OCI-LY1 (cell line): ENCODE data around the gene SYNE1.

Source experiments
- H2AFZ ChIP-seq: fragments of 200-600 bp; sonication (generic), shearing (Covaris generic); 2 replicates; pipeline ENCODE4 v1.6.0; 2014; ENCODE audit warnings: antibody characterized with exemption, mild to moderate bottlenecking, low read length
- H3F3A ChIP-seq: fragments of 200-600 bp; sonication (generic), shearing (Covaris generic); 2 replicates; pipeline ENCODE4 v1.6.0; 2014; ENCODE audit warnings: mild to moderate bottlenecking, antibody characterized with exemption, low read length, moderate library complexity; ENCODE audit not compliant: insufficient read depth
- H3K27ac ChIP-seq: fragments of 200-600 bp; sonication (generic); 2 replicates; pipeline ENCODE4 v1.5.1; 2014; ENCODE audit warnings: low read length, mixed run types, mild to moderate bottlenecking, low read depth; ENCODE audit not compliant: poor library complexity, severe bottlenecking
- H3K27me3 ChIP-seq: fragments of 200-600 bp; sonication (generic); 2 replicates; pipeline ENCODE4 v1.6.0; 2014; ENCODE audit warnings: antibody characterized with exemption, mild to moderate bottlenecking, low read length, moderate library complexity; ENCODE audit not compliant: insufficient read depth
- H3K36me3 ChIP-seq: fragments of 200-600 bp; sonication (generic); 2 replicates; pipeline ENCODE4 v1.6.1; 2014; ENCODE audit warnings: mild to moderate bottlenecking, antibody characterized with exemption, low read length, moderate library complexity, mixed read lengths; ENCODE audit not compliant: insufficient read depth
- H3K4me1 ChIP-seq: fragments of 200-600 bp; sonication (generic); 2 replicates; pipeline ENCODE4 v1.5.1; 2014; ENCODE audit warnings: mild to moderate bottlenecking, low read length, moderate library complexity; ENCODE audit not compliant: insufficient read depth, severe bottlenecking
- H3K4me2 ChIP-seq: fragments of 200-600 bp; sonication (generic), shearing (Covaris generic); 2 replicates; pipeline ENCODE4 v1.6.1; 2014; ENCODE audit warnings: low read length
- H3K4me3 ChIP-seq: fragments of 200-600 bp; sonication (generic); 2 replicates; pipeline ENCODE4 v1.5.1; 2014; ENCODE audit warnings: low read length, low read depth, mild to moderate bottlenecking, mixed read lengths; ENCODE audit not compliant: poor library complexity, severe bottlenecking
- H3K79me2 ChIP-seq: fragments of 200-600 bp; shearing (Covaris generic); 2 replicates; pipeline ENCODE4 v1.6.1; 2016; ENCODE audit warnings: mixed run types, low read length, mixed read lengths; ENCODE audit not compliant: insufficient read depth
- H3K9ac ChIP-seq: fragments of 200-600 bp; sonication (generic), shearing (Covaris generic); 2 replicates; pipeline ENCODE4 v1.6.1; 2014; ENCODE audit warnings: mild to moderate bottlenecking, low read length, mixed read lengths
- H3K9me2 ChIP-seq: fragments of 200-600 bp; sonication (generic), shearing (Covaris generic); 2 replicates; pipeline ENCODE4 v1.6.1; 2014; ENCODE audit warnings: low read depth, mild to moderate bottlenecking, low read length, mixed read lengths
- H3K9me3 ChIP-seq: fragments of 200-600 bp; shearing (Covaris generic); 2 replicates; pipeline ENCODE4 v1.6.1; 2014; ENCODE audit warnings: low read length, mixed read lengths
- H4K20me1 ChIP-seq: fragments of 200-600 bp; sonication (generic), shearing (Covaris generic); 2 replicates; pipeline ENCODE4 v1.6.0; 2016; ENCODE audit warnings: mild to moderate bottlenecking, low read length; ENCODE audit not compliant: insufficient read depth
- EZH2 ChIP-seq: fragments of 200-600 bp; sonication (generic), shearing (Covaris generic); IDR thresholded peaks from 2 replicates; pipeline ENCODE4 v1.8.0; 2017; ENCODE audit warnings: borderline replicate concordance, mixed run types, mild to moderate bottlenecking, antibody characterized with exemption, low read length, moderate library complexity, mixed read lengths
- TF ChIP-seq, protein P1 (sequence below): fragments of 200-600 bp; sonication (generic), shearing (Covaris generic); IDR thresholded peaks from 2 replicates; pipeline ENCODE4 v1.5.1; 2017; ENCODE audit warnings: mild to moderate bottlenecking, antibody characterized with exemption, low read length, moderate library complexity, mixed read lengths

SYNE1 gene

DNA sequence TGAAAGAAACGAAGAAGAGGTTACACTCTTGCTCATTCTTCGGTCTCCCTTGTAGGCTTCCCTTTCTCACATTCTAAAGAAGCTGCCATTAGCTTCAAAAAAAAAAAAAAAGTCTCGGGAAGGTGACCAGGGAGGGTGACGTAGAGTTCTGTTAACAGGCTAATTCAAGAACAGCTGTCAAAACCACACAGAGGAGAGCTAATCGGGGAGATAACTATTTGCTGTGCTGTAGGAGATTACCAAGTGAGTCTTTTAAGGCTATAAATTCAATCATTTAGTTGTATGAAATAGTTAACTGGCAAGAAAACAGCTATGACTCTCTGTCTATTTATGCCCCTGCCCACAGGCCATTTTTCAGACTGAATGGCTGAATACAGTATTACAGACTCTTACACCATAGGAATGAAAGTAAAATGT, 256.8 kb downstream of the SYNE1 start:
- H3F3A ChIP-seq: no peaks in the 10 kb centered on the region
- H3K36me3 ChIP-seq: no peaks in the 10 kb centered on the region
- H3K9me3 ChIP-seq: no peaks in the 10 kb centered on the region
- no peaks in the 10 kb centered on the region for H3K4me1 ChIP-seq
- no peaks in the 10 kb centered on the region for H3K79me2 ChIP-seq
- 0 out of 2 replicates have a peak, but pooled peaks cover 4% of the 10 kb centered on the region for H3K27me3 ChIP-seq
- TF ChIP-seq, protein P1, sequence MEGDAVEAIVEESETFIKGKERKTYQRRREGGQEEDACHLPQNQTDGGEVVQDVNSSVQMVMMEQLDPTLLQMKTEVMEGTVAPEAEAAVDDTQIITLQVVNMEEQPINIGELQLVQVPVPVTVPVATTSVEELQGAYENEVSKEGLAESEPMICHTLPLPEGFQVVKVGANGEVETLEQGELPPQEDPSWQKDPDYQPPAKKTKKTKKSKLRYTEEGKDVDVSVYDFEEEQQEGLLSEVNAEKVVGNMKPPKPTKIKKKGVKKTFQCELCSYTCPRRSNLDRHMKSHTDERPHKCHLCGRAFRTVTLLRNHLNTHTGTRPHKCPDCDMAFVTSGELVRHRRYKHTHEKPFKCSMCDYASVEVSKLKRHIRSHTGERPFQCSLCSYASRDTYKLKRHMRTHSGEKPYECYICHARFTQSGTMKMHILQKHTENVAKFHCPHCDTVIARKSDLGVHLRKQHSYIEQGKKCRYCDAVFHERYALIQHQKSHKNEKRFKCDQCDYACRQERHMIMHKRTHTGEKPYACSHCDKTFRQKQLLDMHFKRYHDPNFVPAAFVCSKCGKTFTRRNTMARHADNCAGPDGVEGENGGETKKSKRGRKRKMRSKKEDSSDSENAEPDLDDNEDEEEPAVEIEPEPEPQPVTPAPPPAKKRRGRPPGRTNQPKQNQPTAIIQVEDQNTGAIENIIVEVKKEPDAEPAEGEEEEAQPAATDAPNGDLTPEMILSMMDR: no peak
- no peak for TF ChIP-seq EZH2
- no peaks in the 10 kb centered on the region for H3K9me2 ChIP-seq
- H4K20me1 ChIP-seq: no peaks in the 10 kb centered on the region
- no peak overlapping the region for H2AFZ ChIP-seq
- H3K4me3 ChIP-seq: no peak overlapping the region
- no peak overlapping the region for H3K4me2 ChIP-seq
- H3K27ac ChIP-seq: no peak overlapping the region
- no peak overlapping the region for H3K9ac ChIP-seq

DNA sequence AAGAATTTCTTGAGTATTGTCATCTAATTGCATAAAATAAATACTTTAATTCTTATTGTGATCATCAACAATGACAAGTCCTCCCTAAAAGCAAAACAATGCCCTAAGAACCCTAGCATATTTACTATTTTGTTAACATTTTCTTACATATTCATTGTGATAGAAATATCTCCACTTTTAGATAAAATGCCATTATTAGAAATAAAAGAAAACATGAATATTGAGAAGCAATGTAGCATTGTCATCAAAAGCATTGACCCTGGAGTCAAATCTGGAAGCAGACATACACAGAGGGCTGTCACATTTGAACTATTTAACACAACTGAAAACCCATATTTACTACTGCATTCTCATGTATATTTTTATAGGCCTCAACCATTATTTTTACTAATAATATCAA, 257.7 kb downstream of the SYNE1 start:
- Histone ChIP-seq H3K4me2 (no peak overlapping the region), H3K79me2 (no peaks in the 10 kb centered on the region), H3K9ac (no peak overlapping the region), H3K4me1 (no peaks in the 10 kb centered on the region), H2AFZ (no peak overlapping the region), H3F3A (no peaks in the 10 kb centered on the region), H3K36me3 (no peaks in the 10 kb centered on the region), H3K27me3 (0 out of 2 replicates have a peak, but pooled peaks cover 4% of the 10 kb centered on the region), H3K9me3 (no peaks in the 10 kb centered on the region), H3K27ac (no peak overlapping the region), H3K9me2 (no peaks in the 10 kb centered on the region), H3K4me3 (no peak overlapping the region), H4K20me1 (no peaks in the 10 kb centered on the region)
- TF ChIP-seq, protein P1: no peak
- no peak for TF ChIP-seq EZH2

DNA sequence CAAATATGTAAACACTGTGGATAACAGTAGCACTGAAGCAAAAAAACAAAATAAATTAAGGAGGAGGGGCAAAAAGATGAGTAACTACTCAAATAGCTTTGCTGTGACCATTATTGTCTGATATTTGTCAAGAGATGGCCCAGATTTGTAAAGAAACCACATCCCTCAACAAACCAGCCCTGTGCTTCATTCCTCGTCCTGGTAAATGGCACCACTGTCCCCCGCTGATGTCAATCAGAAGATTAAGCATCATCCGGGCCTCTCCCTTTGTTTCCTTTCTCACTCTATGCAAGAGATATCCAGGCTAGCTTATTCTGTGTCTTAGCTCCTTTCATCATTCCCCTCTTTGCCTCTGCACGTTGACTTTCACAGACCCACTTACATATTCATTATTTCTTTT, 259.0 kb downstream of the SYNE1 start:
- H2AFZ ChIP-seq: no peak overlapping the region
- no peaks in the 10 kb centered on the region for H3K9me2 ChIP-seq
- H3K4me3 ChIP-seq: no peak overlapping the region
- H3K79me2 ChIP-seq: no peaks in the 10 kb centered on the region
- H3F3A ChIP-seq: no peaks in the 10 kb centered on the region
- H4K20me1 ChIP-seq: no peaks in the 10 kb centered on the region
- H3K27ac ChIP-seq: no peak overlapping the region
- H3K36me3 ChIP-seq: no peaks in the 10 kb centered on the region
- no peak for TF ChIP-seq EZH2
- TF ChIP-seq, protein P1: no peak
- no peaks in the 10 kb centered on the region for H3K9me3 ChIP-seq
- H3K4me1 ChIP-seq: no peaks in the 10 kb centered on the region
- no peak overlapping the region for H3K9ac ChIP-seq
- no peak overlapping the region for H3K4me2 ChIP-seq
- 0 out of 2 replicates have a peak, but pooled peaks cover 4% of the 10 kb centered on the region for H3K27me3 ChIP-seq
